PFSK-1 (cell line): ENCODE results near the gene KLF16.

Experiments used
- FOXP2 ChIP-seq: optimal IDR thresholded peaks from 2 replicates; pipeline ENCODE3; 2011; ENCODE audit warnings: borderline replicate concordance, control low read depth, inconsistent platforms; ENCODE audit not compliant: insufficient read depth; ENCODE audit errors: extremely low read length, extremely low read depth
- POLR2AphosphoS5 ChIP-seq: IDR thresholded peaks from 2 replicates; pipeline ENCODE4 v1.6.1; 2012; ENCODE audit warnings: low read depth, mild to moderate bottlenecking, control low read depth, low read length, moderate library complexity
- REST ChIP-seq, 2 experiments: IDR thresholded peaks; 2 replicates each; pipeline versions ENCODE4 v1.6.1 to v1.8.0; 2011 to 2012; ENCODE audit warnings: low read depth in 2 of 2, low read length in 2 of 2, control low read depth in 1 of 2, inconsistent platforms in 1 of 2, mild to moderate bottlenecking in 1 of 2, moderate library complexity in 1 of 2; ENCODE audit not compliant: insufficient read depth in 1 of 2
- SIN3A ChIP-seq: IDR thresholded peaks from 2 replicates; pipeline ENCODE4 v1.6.1; 2012; ENCODE audit warnings: mild to moderate bottlenecking, low read length, moderate library complexity, borderline replicate concordance; ENCODE audit not compliant: insufficient read depth
- TAF1 ChIP-seq: IDR thresholded peaks from 2 replicates; pipeline ENCODE4 v1.6.1; 2012; ENCODE audit warnings: low read length, control low read depth, borderline replicate concordance; ENCODE audit not compliant: insufficient read depth

The KLF16 gene

GRCh38 chr19:1809678-1810077 is 53.7 kb downstream of the KLF16 start:
- TF ChIP-seq FOXP2 (no peak), SIN3A (no peak), TAF1 (no peak), POLR2AphosphoS5 (no peak), REST (IDR thresholded peaks at IDR 0.05; ENCODE audit: insufficient read depth in 1 of 2, low read depth in 2 of 2, low read length in 2 of 2) (no peak)

GRCh38 chr19:1808395-1808731 is 55.0 kb downstream of the KLF16 start:
- TF ChIP-seq POLR2AphosphoS5 = no peak
- no peak for TF ChIP-seq SIN3A

GRCh38 chr19:1807695-1808394 is 55.5 kb downstream of the KLF16 start:
- no peak for TF ChIP-seq TAF1
- no peak for TF ChIP-seq POLR2AphosphoS5
- no peak for TF ChIP-seq SIN3A
- TF ChIP-seq FOXP2 = no peak
- TF ChIP-seq REST (IDR thresholded peaks at IDR 0.05; ENCODE audit: insufficient read depth in 1 of 2, low read depth in 2 of 2, low read length in 2 of 2) = no peak

GRCh38 chr19:1807030-1807694 is 56.2 kb downstream of the KLF16 start:
- TF ChIP-seq REST (IDR thresholded peaks at IDR 0.05; ENCODE audit: insufficient read depth in 1 of 2, low read depth in 2 of 2, low read length in 2 of 2) (no peak), POLR2AphosphoS5 (no peak), TAF1 (no peak), SIN3A (no peak), FOXP2 (no peak)

GRCh38 chr19:1806184-1807029 is 57.0 kb downstream of the KLF16 start:
- TF ChIP-seq SIN3A = no peak
- no peak for TF ChIP-seq FOXP2
- TF ChIP-seq REST (IDR thresholded peaks at IDR 0.05; ENCODE audit: insufficient read depth in 1 of 2, low read depth in 2 of 2, low read length in 2 of 2) = no peak
- no peak for TF ChIP-seq TAF1
- no peak for TF ChIP-seq POLR2AphosphoS5
